Measurements from ENCODE around the gene PODXL2. TPM values are rescaled to one million over a fixed set of nuclear protein-coding genes. Genes with fewer than 3 reads are reported as not detected.

Gene PODXL2
- total and polyA plus RNA-seq, 2 of the 8 experiments (the other 6 are each of a cell fraction or from before 2014, with no cell fraction given), result 27.6 to 31.6 TPM

DNA sequence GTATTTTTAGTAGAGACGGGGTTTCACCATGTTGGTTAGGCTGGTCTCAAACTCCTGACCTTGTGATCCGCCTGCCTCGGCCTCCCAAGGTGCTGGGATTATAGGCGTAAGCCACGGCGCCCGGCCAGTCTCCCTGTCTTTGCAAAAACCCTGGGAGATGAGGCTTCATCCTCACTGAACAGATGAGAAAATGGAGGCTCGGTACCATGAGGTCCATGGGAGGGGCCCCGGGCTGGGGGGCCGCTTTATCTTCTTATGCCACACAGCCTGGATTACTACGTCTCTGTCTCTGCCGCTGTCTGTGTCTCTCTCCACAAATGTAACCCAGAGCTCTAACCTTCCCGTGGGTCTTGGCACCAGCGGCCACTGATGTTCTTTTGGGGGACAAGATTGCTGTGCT, 82.9 kb downstream of the PODXL2 start:
- Histone ChIP-seq H2BK5ac (ENCODE audit: low read depth, low read length) (no peak overlapping the region), H3K79me1 (ENCODE audit: low read depth, low read length) (no peaks in the 10 kb centered on the region), H4K8ac (ENCODE audit: extremely low read depth, insufficient read depth, low read length) (no peak overlapping the region), H3K23me2 (ENCODE audit: low read depth, low read length) (no peaks in the 10 kb centered on the region), H3K9ac (replicated peaks in 1 of 4; ENCODE audit: extremely low read depth in 1 of 4, low read depth in 3 of 4, low read length in 3 of 4) (no peak overlapping the region), H4K5ac (ENCODE audit: insufficient read length, low read depth, low read length) (no peak overlapping the region), H2AFZ (ENCODE audit: low read length) (no peak overlapping the region), H2BK120ac (replicated peaks; ENCODE audit: low read depth, low read length) (no peak overlapping the region), H2AK5ac (ENCODE audit: low read depth, low read length) (no peak overlapping the region), H3K23ac (ENCODE audit: insufficient read length) (no peak overlapping the region), H4K20me1 (replicated peaks in 1 of 2; ENCODE audit: control insufficient read depth in 1 of 2, insufficient read depth in 2 of 2, low read length in 2 of 2) (no peaks in the 10 kb centered on the region), H3K27me3 (replicated peaks in 1 of 4; ENCODE audit: control insufficient read depth in 3 of 4, extremely low read depth in 1 of 4, insufficient read depth in 3 of 4, low read length in 3 of 4) (no peaks in the 10 kb centered on the region), H3K4me1 (replicated peaks in 1 of 4; ENCODE audit: control insufficient read depth in 3 of 4, insufficient read depth in 4 of 4, low read length in 3 of 4) (peaks cover 0 to 11% (median 2%) of the 10 kb centered on the region in 4 experiments; a peak in 3 of 7 replicates), H3K56ac (replicated peaks; ENCODE audit: insufficient read length, low read depth, low read length) (no peak overlapping the region), H4K91ac (replicated peaks; ENCODE audit: insufficient read length, low read length) (no peak overlapping the region), H3K14ac (ENCODE audit: insufficient read length) (no peak overlapping the region), H2BK20ac (ENCODE audit: low read length) (no peak overlapping the region), H2BK15ac (ENCODE audit: low read length) (no peak overlapping the region), H3K79me2 (ENCODE audit: control insufficient read depth in 1 of 2, insufficient read depth in 2 of 2, low read length in 2 of 2) (no peaks in the 10 kb centered on the region), H3K9me3 (ENCODE audit: insufficient read depth in 2 of 2, low read depth in 1 of 2, low read length in 1 of 2) (no peaks in the 10 kb centered on the region), H3K4ac (replicated peaks; ENCODE audit: insufficient read length, low read depth, low read length) (no peak overlapping the region), H2BK12ac (ENCODE audit: low read depth, low read length) (no peak overlapping the region), H3K27ac (ENCODE audit: low read depth, low read length) (no peak overlapping the region), H3K18ac (ENCODE audit: extremely low read depth, low read length) (no peak overlapping the region), H3K4me3 (ENCODE audit: extremely low read depth in 1 of 4, insufficient read depth in 2 of 4, low read depth in 3 of 4, low read length in 4 of 4) (no peak overlapping the region), H3K4me2 (ENCODE audit: insufficient read depth in 1 of 2, low read depth in 2 of 2, low read length in 2 of 2) (no peak overlapping the region), H3K36me3 (ENCODE audit: control insufficient read depth in 2 of 4, insufficient read depth in 4 of 4, low read length in 3 of 4) (no peaks in the 10 kb centered on the region)
- WGBS, 2 experiments (ENCODE audit: extremely low coverage in 1 of 2, insufficient coverage in 1 of 2, insufficient read length in 1 of 2, insufficient replicate concordance in 2 of 2, low coverage in 1 of 2, low lambda C conversion rate in 2 of 2, missing lambda C conversion rate in 1 of 2), result 95% methylated on average over 14 of the region's 14 CpGs; no CpG with 5 or more reads in 1 of the 2 experiments
- ChIA-PET CTCF (ENCODE audit: partially characterized antibody) (interaction anchor here (1.1 to 6.8 kb wide), 5 partner anchors 11 to 33 kb away, joined by 5 to 43 read pairs (median 6); no protein-coding TSS in a partner anchor), POLR2A (ENCODE audit: partially characterized antibody) (no interaction called here)
- DNase-seq (ENCODE audit: low read depth in 1 of 2, low spot score in 2 of 2), result no peak
- TF ChIP-seq NANOG (IDR thresholded peaks at IDR 0.05; ENCODE audit: insufficient read depth, low read depth, low read length, poor library complexity, severe bottlenecking) (no peak), RBBP5 (IDR thresholded peaks at IDR 0.05; ENCODE audit: borderline replicate concordance, low read depth, low read length) (no peak)
- no peak for FAIRE-seq

Data from H1 (cell line).